GM19023 (cell line): ENCODE measurements around the gene SMIM24.

ENCODE experiments used
- ATAC-seq: cut with Tn5 transposase; IDR thresholded peaks from one replicate; pipeline ENCODE4 v1.9.1; 2021; ENCODE audit warnings: mild to moderate bottlenecking, moderate library complexity; ENCODE audit not compliant: unreplicated experiment

The SMIM24 gene

DNA sequence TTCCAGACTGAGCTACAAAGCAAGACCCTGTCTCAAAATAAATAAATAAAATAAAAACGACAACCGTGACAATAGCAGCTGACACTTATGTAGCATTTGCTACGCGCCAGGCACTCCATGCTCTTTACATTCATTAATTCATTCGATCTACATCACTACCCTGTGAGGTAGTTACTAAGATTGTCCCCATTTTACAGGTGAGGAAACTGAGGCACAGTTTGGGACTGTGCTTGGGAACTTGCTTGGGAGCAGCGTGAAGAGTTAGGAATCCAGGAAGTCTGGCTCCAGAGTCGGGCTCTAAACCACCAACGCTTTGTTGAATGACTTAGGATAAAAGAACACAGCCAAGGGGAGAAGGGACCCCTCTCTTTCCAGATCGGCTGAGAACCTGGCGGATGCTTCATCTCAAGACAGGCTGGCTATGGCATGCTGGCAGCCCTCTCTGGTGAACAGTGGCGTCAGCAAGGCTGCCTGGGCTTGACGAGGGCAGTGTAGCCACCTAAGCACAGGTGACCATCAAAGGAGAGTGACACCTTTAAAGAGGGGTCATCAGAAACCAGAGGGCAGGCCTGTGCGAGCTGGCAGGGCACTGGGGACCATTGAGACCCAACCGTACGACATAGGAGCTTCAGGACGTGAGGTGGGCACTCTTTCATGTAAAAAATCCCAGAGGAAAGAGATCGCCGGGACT lies 19.6 kb upstream of the SMIM24 start:
- no peak for ATAC-seq

DNA sequence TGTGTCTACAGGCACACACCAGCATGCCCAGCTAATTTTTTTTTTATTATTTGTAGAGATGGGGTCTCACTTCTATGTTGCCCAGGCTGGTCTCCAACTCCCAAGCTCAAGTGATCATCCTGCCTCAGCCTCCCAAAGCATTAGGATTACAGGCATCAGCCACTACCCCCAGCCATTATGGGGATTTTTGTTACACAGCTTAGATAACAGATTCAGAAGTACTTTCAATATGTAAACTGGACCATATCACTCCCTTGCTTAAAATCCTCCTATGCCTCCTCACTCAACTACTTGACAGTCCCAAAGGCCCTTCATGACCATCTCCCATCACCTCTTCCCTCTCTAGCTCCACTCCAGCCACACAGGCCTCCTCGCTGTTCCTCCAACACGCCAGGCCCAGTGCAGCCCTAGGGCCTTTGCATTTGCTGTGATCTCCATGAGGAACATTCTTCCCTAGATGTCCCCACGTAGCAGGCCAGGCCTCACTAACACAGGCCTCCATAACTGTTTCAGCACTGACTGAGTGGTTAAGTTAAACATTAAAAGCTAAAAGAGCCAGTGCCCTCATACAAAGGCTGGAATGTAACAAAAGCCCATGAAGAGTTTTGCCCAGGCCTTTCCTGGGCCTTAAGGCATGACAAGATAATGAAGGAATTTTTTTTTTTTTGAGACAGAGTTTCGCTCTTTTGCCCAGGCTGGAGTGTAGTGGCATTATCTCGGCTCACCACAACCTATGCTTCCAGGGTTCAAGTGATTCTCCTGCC lies 17.6 kb upstream of the SMIM24 start:
- ATAC-seq, result no peak

GRCh38 chr19:3496392-3497273 lies 16.3 kb upstream of the SMIM24 start:
- no peak for ATAC-seq

DNA sequence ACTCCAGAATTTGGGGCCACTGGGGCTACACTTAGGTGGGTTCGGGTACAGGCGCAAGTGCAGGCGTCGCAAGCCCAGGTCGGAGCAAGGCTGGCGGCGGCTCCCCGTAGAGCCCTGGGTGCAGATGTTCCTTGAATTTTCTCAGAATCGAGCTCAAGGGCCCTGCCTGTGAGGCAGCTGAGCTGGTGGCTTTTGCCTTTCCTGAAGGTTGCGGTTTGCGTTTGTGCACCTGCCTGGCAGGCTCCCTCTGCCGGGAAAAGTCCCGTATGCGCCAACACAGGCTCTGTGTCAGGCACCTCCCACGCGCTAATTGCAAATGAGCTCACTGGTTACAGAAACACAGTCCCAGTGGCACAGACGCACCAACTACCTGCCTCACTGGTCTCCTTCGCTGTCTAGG lies 14.2 kb upstream of the SMIM24 start:
- no peak for ATAC-seq

DNA sequence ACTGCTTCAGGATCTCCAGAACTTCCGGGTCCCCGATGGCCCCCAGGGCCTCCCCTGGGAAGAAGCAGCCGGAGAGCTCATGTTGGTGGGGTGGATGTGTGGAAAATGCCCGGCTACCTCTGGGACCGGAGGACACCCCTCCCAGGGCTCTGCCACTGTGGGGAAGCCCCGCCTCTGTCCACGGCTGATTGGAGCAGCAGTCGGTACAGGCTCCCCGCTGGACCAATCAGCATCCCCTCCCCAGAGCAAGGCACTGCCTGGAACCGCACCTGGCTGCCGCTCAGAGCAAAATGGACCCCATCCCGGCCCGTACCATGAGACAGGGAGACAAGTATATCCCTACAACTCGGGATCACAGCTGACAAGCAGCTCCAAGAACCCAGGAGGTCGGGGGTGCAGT lies 13.7 kb upstream of the SMIM24 start:
- ATAC-seq, result no peak

GRCh38 chr19:3493651-3494050 lies 13.3 kb upstream of the SMIM24 start:
- ATAC-seq, result no peak

- no peak for ATAC-seq
Measured at GRCh38 chr19:3492919-3493318, 12.6 kb upstream of the SMIM24 start.

GRCh38 chr19:3492131-3492839 lies 12.0 kb upstream of the SMIM24 start:
- ATAC-seq, result no peak

GRCh38 chr19:3491396-3492119 lies 11.2 kb upstream of the SMIM24 start:
- no peak for ATAC-seq

DNA sequence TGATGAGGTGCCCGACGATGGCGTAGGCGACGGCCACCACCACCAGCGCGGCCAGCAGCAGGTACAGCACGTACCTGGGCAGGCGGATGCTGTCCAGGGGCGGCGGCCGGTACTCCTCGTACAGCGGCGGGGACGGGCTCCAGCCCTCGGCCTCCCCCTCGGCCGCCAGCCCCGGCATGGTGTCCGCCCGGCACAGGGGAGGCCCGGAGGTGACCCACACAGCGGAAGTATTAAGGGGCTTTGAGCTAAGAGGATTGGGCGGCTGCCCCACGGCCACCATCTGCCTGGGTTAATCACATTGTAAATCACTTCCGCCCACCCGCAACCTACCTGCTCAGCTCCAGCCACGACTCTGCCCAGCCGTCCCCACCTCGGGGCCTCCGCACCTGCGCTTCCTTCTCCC lies 2.9 kb upstream of the SMIM24 start, which contains the start of gene SMIM44:
Gene SMIM44, minus strand, starts transcription at position 216 of the 403 bp plus-strand sequence. Its CDS starts 38 bp downstream, at position 178.
- ATAC-seq, result no peak

GRCh38 chr19:3482507-3483225 lies 2.3 kb upstream of the SMIM24 start:
- ATAC-seq, result no peak

DNA sequence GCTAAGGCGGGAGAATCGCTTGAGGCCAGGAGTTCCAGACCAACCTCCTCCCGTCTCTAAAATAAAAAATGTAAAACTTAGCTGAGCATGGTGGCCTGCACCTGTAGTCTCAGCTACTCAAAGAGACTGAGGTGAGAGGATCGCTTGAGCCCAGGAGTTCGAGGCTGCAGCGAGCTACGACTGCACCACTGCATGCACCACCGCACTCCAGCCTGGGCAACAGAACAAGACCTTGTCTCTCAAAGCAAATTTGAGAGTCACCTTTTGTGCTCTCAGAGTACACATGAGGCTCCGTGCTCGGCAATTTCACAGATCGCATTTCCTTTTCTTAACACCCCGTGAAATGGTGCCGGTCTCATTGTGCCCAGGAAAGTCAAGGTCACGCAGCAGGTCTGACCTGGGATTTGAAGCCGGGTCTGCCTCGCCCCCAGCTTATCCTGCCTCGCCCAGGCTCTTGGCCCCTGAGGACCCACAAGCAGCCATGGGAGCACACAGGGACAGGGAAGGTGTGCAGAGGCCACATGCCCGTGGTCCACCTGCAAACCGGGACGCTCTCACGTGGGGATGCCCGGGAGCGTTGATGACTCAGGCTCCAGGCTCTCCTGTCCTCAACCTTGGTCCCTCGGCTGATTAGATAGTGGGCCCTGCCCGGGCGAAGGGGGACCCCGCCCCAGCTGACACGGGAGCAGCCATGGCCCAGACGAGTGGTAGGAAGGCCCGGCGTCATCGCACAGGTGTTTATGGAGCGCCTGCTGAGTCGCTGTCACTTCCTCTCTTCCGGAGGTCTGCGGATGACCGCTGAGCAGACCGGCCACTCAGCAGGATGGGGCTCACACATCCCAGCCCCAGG lies 1.1 kb upstream of the SMIM24 start:
- no peak for ATAC-seq

- ATAC-seq, result no peak
Measured at GRCh38 chr19:3479834-3480215, 500 bp downstream of the SMIM24 start.

- ATAC-seq, result no peak
Measured at GRCh38 chr19:3479177-3479833, 1.0 kb downstream of the SMIM24 start.

- ATAC-seq, result no peak
Measured at GRCh38 chr19:3478409-3479176, 1.7 kb downstream of the SMIM24 start.

DNA sequence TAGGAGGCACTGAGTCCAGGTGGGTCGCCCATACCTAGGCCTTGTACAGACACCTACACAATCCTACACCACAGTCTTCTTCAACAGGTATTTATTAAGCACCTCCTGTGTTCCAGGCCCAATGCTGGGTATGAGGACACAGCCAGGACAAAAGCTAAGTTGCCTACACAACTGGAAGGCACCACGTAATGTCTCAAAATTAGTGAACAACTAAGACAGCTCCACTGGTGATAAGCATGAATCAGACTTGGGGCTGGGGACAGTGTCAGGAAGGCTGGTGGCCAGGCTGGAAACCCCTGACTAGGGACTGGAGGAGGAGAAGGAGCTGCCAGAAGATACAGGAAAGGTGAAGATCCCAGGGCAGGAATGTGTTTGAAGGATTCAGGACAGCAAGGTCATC lies 2.4 kb downstream of the SMIM24 start:
- no peak for ATAC-seq

DNA sequence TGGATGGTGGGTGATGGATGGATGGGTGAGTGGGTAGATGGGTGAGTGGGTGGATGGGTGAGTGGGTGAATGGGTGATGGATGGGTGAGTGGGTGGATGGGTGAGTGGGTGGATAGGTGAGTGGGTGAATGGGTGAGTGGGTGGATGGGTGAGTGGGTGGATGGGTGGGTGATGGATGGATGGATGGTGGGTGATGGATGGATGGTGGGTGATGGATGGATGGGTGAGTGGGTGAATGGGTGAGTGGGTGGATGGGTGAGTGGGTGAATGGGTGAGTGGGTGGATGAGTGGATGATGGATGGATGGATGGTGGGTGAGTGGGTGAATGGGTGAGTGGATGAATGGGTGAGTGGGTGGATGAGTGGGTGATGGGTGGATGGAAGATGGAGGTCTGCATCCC lies 2.8 kb downstream of the SMIM24 start:
- no peak for ATAC-seq
